ENCODE measurements around the gene OCEL1. TPM values are rescaled to one million over a fixed set of nuclear protein-coding genes. Genes with fewer than 3 reads are reported as not detected.

The OCEL1 gene
- total RNA-seq, 4 donors from 2014 or later = 1.8 to 6.9 (median 4.1) TPM

GRCh38 chr19:17235300-17235970, 9.4 kb downstream of the OCEL1 start:
- intact Hi-C loops (cut with DNase I) = no loop called here
- TF ChIP-seq CTCF (IDR thresholded peaks at IDR 0.05) (peak; percentile 33 to 68 (median 46)), POLR2A (IDR thresholded peaks at IDR 0.05) (no peak)
- no peaks in the 10 kb centered on the region for H3K9me3 ChIP-seq
- WGBS, 2 donors = no CpG with 5 or more reads among the region's 80 CpGs
- H3K27ac ChIP-seq = peak overlapping the region; percentile 64 to 89 (median 74)
- peak overlapping the region; percentile 37 to 80 (median 46) for H3K4me3 ChIP-seq
- no peaks in the 10 kb centered on the region for H3K27me3 ChIP-seq
- DNase-seq = no peak
- H3K36me3 ChIP-seq = peaks cover 10 to 87% (median 14%) of the 10 kb centered on the region in 3 donors
- peaks cover 13 to 40% (median 21%) of the 10 kb centered on the region in 3 donors for H3K4me1 ChIP-seq

GRCh38 chr19:17235971-17236777, 10.1 kb downstream of the OCEL1 start:
- no peak for DNase-seq
- H3K36me3 ChIP-seq = peaks cover 5 to 87% (median 14%) of the 10 kb centered on the region in 3 donors
- WGBS, 2 donors = 6 to 13% methylated on average over 3 to 4 of the region's 27 CpGs
- H3K9me3 ChIP-seq = no peaks in the 10 kb centered on the region
- peak overlapping the region; percentile 64 to 89 (median 74) for H3K27ac ChIP-seq
- H3K27me3 ChIP-seq = no peaks in the 10 kb centered on the region
- TF ChIP-seq CTCF (IDR thresholded peaks at IDR 0.05) (no peak), POLR2A (IDR thresholded peaks at IDR 0.05) (no peak)
- peaks cover 13 to 47% (median 21%) of the 10 kb centered on the region in 3 donors for H3K4me1 ChIP-seq
- peak overlapping the region; percentile 37 to 80 (median 46) for H3K4me3 ChIP-seq
- intact Hi-C loops (cut with DNase I) = no loop called here

- intact Hi-C loops (cut with DNase I) = no loop called here
- Histone ChIP-seq H3K4me1 (peaks cover 18 to 55% (median 21%) of the 10 kb centered on the region in 3 donors), H3K36me3 (peaks cover 5 to 81% (median 12%) of the 10 kb centered on the region in 3 donors), H3K4me3 (no peak overlapping the region), H3K9me3 (no peaks in the 10 kb centered on the region), H3K27me3 (no peaks in the 10 kb centered on the region), H3K27ac (peak overlapping the region; percentile 44 to 89 (median 66))
- no peak for TF ChIP-seq POLR2A (IDR thresholded peaks at IDR 0.05)
- TF ChIP-seq CTCF (IDR thresholded peaks at IDR 0.05) = no peak
- DNase-seq = no peak
- WGBS, 2 donors = 70 to 72% methylated on average over 5 to 15 of the region's 18 CpGs
These were observed 11.0 kb downstream of the OCEL1 start for GRCh38 chr19:17236811-17237543.

GRCh38 chr19:17237747-17238706, 12.0 kb downstream of the OCEL1 start:
- Histone ChIP-seq H3K27me3 (no peaks in the 10 kb centered on the region), H3K27ac (no peak overlapping the region), H3K4me3 (no peak overlapping the region), H3K4me1 (peaks cover 24 to 66% (median 27%) of the 10 kb centered on the region in 3 donors), H3K9me3 (no peaks in the 10 kb centered on the region), H3K36me3 (peaks cover 0 to 71% (median 5%) of the 10 kb centered on the region in 3 donors)
- intact Hi-C loops (cut with DNase I) = no loop called here
- WGBS, 2 donors = 75 to 89% methylated on average over 11 to 12 of the region's 13 CpGs
- TF ChIP-seq CTCF (IDR thresholded peaks at IDR 0.05) (no peak), POLR2A (IDR thresholded peaks at IDR 0.05) (no peak)
- no peak for DNase-seq
